Bone marrow (tissue), 2 donors: ENCODE results near the gene DPF1.

Source experiments
- DNase-seq, 2 donors: peaks; one replicate each; lab custom pipeline; 2025; lab: John Stamatoyannopoulos, UW

The DPF1 gene

DNA sequence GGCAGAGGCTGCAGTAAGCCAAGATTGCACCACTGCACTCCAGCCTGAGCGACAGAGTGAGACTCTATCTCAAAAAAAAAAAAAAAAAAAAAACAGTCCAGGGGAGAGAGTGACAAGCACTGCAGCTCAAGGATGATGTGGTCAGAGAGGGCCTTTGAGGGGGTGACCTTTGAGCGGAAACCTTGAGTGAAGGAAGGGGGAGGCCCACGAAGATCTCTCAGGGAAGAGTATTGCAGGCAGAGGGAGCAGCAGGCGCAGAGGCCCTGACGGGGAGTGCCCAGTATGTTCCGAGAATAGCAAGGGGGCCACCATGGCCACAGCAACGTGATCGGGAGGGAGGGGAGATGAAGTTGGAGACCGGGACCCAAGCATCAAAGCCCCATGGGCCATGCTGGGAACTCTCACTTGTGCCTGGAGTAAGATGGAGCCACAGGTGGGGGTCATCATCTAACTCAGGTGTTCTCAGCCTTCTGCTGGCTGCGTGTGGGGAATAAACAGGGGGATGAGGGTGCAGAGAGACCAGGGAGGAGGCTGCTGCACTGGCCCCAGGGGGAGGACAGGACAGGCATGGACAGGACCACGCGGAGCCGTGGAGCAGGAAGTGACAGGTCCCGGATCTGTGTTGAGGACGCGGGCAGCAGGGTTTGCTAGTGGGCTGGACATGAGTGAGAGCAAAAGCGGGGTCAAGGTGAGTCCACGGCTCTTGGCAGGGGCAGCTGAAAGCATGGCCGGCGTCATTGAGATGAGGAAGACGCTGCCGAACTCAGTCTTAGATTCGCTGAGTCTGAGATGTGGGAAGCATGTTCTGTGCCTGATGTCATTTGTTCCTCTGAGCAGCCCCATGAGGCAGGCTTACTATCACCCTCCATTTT is 60.4 kb downstream of the DPF1 start:
- no peak for DNase-seq

- DNase-seq, result no peak
These were observed 61.4 kb downstream of the DPF1 start for GRCh38 chr19:38162632-38163031.

DNA sequence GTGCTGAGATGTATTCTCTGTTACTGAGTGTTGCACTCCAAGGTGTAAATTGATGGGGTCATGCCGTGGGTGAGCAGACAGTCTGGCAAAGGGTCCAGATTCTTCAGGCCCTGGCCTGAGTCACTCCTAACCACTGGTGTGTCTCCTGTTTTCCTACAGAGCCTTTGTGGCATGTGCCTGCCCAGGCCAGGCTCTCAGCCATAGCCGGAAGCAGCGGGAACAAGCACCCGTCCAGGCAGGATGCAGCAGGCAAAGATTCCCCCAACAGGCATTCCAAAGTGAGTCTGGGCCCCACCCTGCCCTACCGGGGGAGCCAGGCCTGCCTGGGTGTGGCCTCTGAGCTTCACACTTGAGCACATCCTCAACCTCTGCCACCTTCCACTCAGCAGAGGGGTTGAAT is 61.9 kb downstream of the DPF1 start:
- no peak for DNase-seq
